Activated naive CD8-positive, alpha-beta T cell (primary cell): ENCODE measurements around the gene DMBT1.

Source experiments
- H3K27ac Mint-ChIP-seq: one replicate; pipeline ENCODE4 v1.8.0; 2021; ENCODE audit warnings: mixed read lengths
- H3K27me3 Mint-ChIP-seq: one replicate; pipeline ENCODE4 v1.8.0; 2021; ENCODE audit warnings: mixed read lengths
- H3K36me3 Mint-ChIP-seq: one replicate; pipeline ENCODE4 v1.8.0; 2021; ENCODE audit warnings: mixed read lengths
- H3K4me1 Mint-ChIP-seq: one replicate; pipeline ENCODE4 v1.8.0; 2021; ENCODE audit warnings: low read depth, mixed read lengths
- H3K4me3 Mint-ChIP-seq: one replicate; pipeline ENCODE4 v1.8.0; 2021; ENCODE audit warnings: mild to moderate bottlenecking, mixed read lengths
- H3K9me3 Mint-ChIP-seq: one replicate; pipeline ENCODE4 v1.8.0; 2021; ENCODE audit warnings: low read depth, mixed read lengths

The DMBT1 gene

DNA sequence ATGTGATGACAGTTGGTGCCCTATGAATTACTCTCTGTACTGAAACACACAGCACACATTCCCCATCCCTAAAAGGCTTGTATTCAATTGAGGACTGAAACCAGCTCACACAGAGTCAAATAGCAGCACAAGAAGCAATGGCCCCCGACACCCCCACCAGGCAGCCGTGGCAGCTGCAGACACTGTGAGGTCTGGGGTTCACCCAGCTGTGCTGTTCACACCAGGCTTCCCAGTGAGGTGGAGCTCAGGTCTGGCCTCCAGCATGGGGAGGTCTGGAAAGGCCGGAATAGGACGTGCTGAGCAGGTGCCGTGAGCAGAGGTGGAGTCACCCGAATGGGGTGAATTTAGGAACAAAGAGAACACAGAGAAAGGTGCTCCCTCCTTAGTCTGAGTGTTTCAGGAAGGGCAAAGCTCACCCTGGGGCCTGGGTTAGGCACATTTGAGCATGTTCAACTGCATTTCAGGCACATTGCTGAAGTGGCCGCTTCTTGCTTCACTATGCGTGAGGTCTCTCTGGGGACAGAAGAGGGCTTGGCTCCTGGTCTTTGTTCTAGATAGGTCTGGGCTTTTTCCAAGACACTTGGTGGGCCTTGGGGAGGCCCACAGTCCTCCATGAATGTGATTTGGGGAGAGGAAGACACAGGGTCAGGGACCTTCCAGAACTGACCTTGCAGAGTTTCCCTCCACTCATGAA, 97.9 kb downstream of the DMBT1 start:
- peaks cover 7% of the 10 kb centered on the region for H3K27me3 Mint-ChIP-seq
- H3K36me3 Mint-ChIP-seq, result no peaks in the 10 kb centered on the region
- H3K9me3 Mint-ChIP-seq, result no peaks in the 10 kb centered on the region
- H3K27ac Mint-ChIP-seq, result no peak overlapping the region
- H3K4me1 Mint-ChIP-seq, result no peaks in the 10 kb centered on the region
- no peak overlapping the region for H3K4me3 Mint-ChIP-seq

- H3K4me3 Mint-ChIP-seq, result no peak overlapping the region
- no peak overlapping the region for H3K27ac Mint-ChIP-seq
- H3K36me3 Mint-ChIP-seq, result no peaks in the 10 kb centered on the region
- no peaks in the 10 kb centered on the region for H3K9me3 Mint-ChIP-seq
- peaks cover 7% of the 10 kb centered on the region for H3K27me3 Mint-ChIP-seq
- H3K4me1 Mint-ChIP-seq, result no peaks in the 10 kb centered on the region
These were observed 98.6 kb downstream of the DMBT1 start for GRCh38 chr10:122659126-122659525.

GRCh38 chr10:122659651-122660050, 99.1 kb downstream of the DMBT1 start:
- H3K27me3 Mint-ChIP-seq, result peaks cover 7% of the 10 kb centered on the region
- no peaks in the 10 kb centered on the region for H3K4me1 Mint-ChIP-seq
- H3K4me3 Mint-ChIP-seq, result no peak overlapping the region
- H3K27ac Mint-ChIP-seq, result no peak overlapping the region
- no peaks in the 10 kb centered on the region for H3K36me3 Mint-ChIP-seq
- H3K9me3 Mint-ChIP-seq, result no peaks in the 10 kb centered on the region

DNA sequence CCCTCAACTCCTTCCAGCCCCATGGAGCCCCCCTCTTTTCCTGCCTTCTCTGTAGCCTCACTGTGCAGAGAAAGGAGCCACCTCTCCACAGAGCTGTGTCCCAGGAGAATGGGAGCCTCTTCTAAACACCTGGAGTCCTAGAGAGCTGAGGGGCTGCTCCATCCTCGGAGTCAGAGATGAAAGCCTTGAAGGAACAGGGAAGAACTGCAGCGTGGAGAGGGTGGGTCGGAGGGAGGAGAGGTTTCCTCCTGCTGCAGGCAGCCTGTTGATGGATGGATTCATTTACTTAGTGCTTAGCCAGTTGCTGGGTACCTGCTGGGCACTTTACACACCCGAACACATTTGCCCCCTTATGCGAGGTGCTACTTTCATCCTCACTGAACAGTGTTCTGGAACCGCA, 100.1 kb downstream of the DMBT1 start:
- H3K4me3 Mint-ChIP-seq, result no peak overlapping the region
- no peak overlapping the region for H3K27ac Mint-ChIP-seq
- H3K4me1 Mint-ChIP-seq, result no peaks in the 10 kb centered on the region
- H3K27me3 Mint-ChIP-seq, result peaks cover 8% of the 10 kb centered on the region
- no peaks in the 10 kb centered on the region for H3K9me3 Mint-ChIP-seq
- no peaks in the 10 kb centered on the region for H3K36me3 Mint-ChIP-seq

GRCh38 chr10:122662231-122662630, 101.7 kb downstream of the DMBT1 start:
- Mint-ChIP-seq H3K4me3 (no peak overlapping the region), H3K4me1 (no peaks in the 10 kb centered on the region), H3K27me3 (peaks cover 8% of the 10 kb centered on the region), H3K9me3 (no peaks in the 10 kb centered on the region), H3K36me3 (no peaks in the 10 kb centered on the region), H3K27ac (no peak overlapping the region)

GRCh38 chr10:122663516-122664130, 103.1 kb downstream of the DMBT1 start:
- H3K27ac Mint-ChIP-seq, result no peak overlapping the region
- H3K36me3 Mint-ChIP-seq, result no peaks in the 10 kb centered on the region
- H3K9me3 Mint-ChIP-seq, result no peaks in the 10 kb centered on the region
- no peaks in the 10 kb centered on the region for H3K4me1 Mint-ChIP-seq
- H3K27me3 Mint-ChIP-seq, result peaks cover 9% of the 10 kb centered on the region
- no peak overlapping the region for H3K4me3 Mint-ChIP-seq

GRCh38 chr10:122664501-122664900, 103.9 kb downstream of the DMBT1 start:
- Mint-ChIP-seq H3K4me1 (no peaks in the 10 kb centered on the region), H3K27ac (no peak overlapping the region), H3K36me3 (no peaks in the 10 kb centered on the region), H3K9me3 (no peaks in the 10 kb centered on the region), H3K27me3 (peaks cover 10% of the 10 kb centered on the region), H3K4me3 (no peak overlapping the region)

GRCh38 chr10:122665329-122665860, 104.8 kb downstream of the DMBT1 start:
- peaks cover 10% of the 10 kb centered on the region for H3K27me3 Mint-ChIP-seq
- no peaks in the 10 kb centered on the region for H3K36me3 Mint-ChIP-seq
- no peak overlapping the region for H3K4me3 Mint-ChIP-seq
- no peaks in the 10 kb centered on the region for H3K9me3 Mint-ChIP-seq
- H3K4me1 Mint-ChIP-seq, result no peaks in the 10 kb centered on the region
- no peak overlapping the region for H3K27ac Mint-ChIP-seq

DNA sequence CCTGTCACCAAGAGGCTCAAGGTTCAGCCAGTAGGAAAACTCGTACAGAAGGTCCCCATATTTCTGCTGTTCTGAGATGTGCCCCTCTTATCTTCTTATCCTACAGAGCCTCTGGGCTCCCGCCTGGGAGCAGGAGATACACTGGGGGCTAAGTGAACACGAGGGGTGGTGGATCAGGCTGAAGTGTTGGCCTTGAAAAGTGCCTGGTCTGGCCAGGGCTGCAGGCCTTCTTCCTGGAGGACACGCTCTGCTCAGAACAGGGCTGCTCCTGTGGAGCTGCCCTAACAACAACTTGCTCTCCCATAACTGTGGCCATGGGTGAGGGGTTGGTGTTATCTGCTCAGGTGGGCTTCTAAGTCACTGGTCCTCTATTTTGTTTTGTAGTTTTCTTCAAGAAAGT, 105.4 kb downstream of the DMBT1 start:
- H3K36me3 Mint-ChIP-seq, result no peaks in the 10 kb centered on the region
- peaks cover 10% of the 10 kb centered on the region for H3K27me3 Mint-ChIP-seq
- no peaks in the 10 kb centered on the region for H3K9me3 Mint-ChIP-seq
- no peak overlapping the region for H3K4me3 Mint-ChIP-seq
- no peaks in the 10 kb centered on the region for H3K4me1 Mint-ChIP-seq
- H3K27ac Mint-ChIP-seq, result no peak overlapping the region

- Mint-ChIP-seq H3K4me1 (no peaks in the 10 kb centered on the region), H3K27ac (no peak overlapping the region), H3K27me3 (peaks cover 7% of the 10 kb centered on the region), H3K9me3 (no peaks in the 10 kb centered on the region), H3K36me3 (no peaks in the 10 kb centered on the region), H3K4me3 (no peak overlapping the region)
These were observed 108.5 kb downstream of the DMBT1 start for GRCh38 chr10:122669045-122669444.

DNA sequence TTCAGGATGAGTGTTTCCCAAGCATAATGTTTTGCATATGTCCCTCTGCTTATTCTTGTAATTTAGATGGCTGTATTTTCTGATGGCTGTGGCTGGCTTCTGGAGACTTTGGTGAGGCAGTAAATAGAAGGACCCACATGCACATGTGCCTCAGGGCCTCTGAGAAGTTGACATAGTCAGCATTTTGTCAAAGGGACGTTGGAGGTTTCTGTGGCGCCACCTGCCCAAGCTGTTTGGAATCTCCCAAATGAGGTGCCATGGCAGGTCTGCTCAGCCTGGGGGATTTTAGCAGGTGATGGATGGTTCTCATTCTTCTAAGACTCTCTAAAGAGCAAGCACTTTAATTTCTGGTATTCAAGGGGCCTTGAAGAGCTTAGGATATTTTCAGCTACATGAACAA, 109.3 kb downstream of the DMBT1 start:
- Mint-ChIP-seq H3K4me1 (no peaks in the 10 kb centered on the region), H3K9me3 (no peaks in the 10 kb centered on the region), H3K27me3 (peaks cover 7% of the 10 kb centered on the region), H3K27ac (no peak overlapping the region), H3K36me3 (no peaks in the 10 kb centered on the region), H3K4me3 (no peak overlapping the region)

GRCh38 chr10:122671355-122671754, 110.8 kb downstream of the DMBT1 start:
- Mint-ChIP-seq H3K4me1 (no peaks in the 10 kb centered on the region), H3K4me3 (no peak overlapping the region), H3K9me3 (no peaks in the 10 kb centered on the region), H3K27me3 (peaks cover 8% of the 10 kb centered on the region), H3K27ac (no peak overlapping the region), H3K36me3 (no peaks in the 10 kb centered on the region)

- no peak overlapping the region for H3K27ac Mint-ChIP-seq
- no peak overlapping the region for H3K4me3 Mint-ChIP-seq
- H3K27me3 Mint-ChIP-seq, result peaks cover 11% of the 10 kb centered on the region
- H3K36me3 Mint-ChIP-seq, result no peaks in the 10 kb centered on the region
- H3K9me3 Mint-ChIP-seq, result no peaks in the 10 kb centered on the region
- no peaks in the 10 kb centered on the region for H3K4me1 Mint-ChIP-seq
These were observed 112.1 kb downstream of the DMBT1 start for GRCh38 chr10:122672655-122673054.

GRCh38 chr10:122673269-122673668, 112.7 kb downstream of the DMBT1 start:
- no peak overlapping the region for H3K27ac Mint-ChIP-seq
- H3K36me3 Mint-ChIP-seq, result no peaks in the 10 kb centered on the region
- H3K9me3 Mint-ChIP-seq, result no peaks in the 10 kb centered on the region
- no peaks in the 10 kb centered on the region for H3K4me1 Mint-ChIP-seq
- no peak overlapping the region for H3K4me3 Mint-ChIP-seq
- H3K27me3 Mint-ChIP-seq, result peaks cover 11% of the 10 kb centered on the region

- peaks cover 13% of the 10 kb centered on the region for H3K27me3 Mint-ChIP-seq
- H3K27ac Mint-ChIP-seq, result no peak overlapping the region
- no peak overlapping the region for H3K4me3 Mint-ChIP-seq
- no peaks in the 10 kb centered on the region for H3K9me3 Mint-ChIP-seq
- H3K4me1 Mint-ChIP-seq, result no peaks in the 10 kb centered on the region
- H3K36me3 Mint-ChIP-seq, result no peaks in the 10 kb centered on the region
These were observed 113.2 kb downstream of the DMBT1 start for GRCh38 chr10:122673731-122674130.

- Mint-ChIP-seq H3K27me3 (peaks cover 13% of the 10 kb centered on the region), H3K9me3 (no peaks in the 10 kb centered on the region), H3K27ac (no peak overlapping the region), H3K36me3 (no peaks in the 10 kb centered on the region), H3K4me1 (no peaks in the 10 kb centered on the region), H3K4me3 (no peak overlapping the region)
These were observed 114.2 kb downstream of the DMBT1 start for GRCh38 chr10:122674781-122675180.
